ENCODE results near the gene GINS2.

Gene GINS2

GRCh38 chr16:85673529-85674417 is 15.0 kb downstream of the GINS2 start:
- FAIRE-seq (no peak), DNase-seq (ENCODE audit: extremely low spot score, insufficient read length, low read depth) (no peak)

DNA sequence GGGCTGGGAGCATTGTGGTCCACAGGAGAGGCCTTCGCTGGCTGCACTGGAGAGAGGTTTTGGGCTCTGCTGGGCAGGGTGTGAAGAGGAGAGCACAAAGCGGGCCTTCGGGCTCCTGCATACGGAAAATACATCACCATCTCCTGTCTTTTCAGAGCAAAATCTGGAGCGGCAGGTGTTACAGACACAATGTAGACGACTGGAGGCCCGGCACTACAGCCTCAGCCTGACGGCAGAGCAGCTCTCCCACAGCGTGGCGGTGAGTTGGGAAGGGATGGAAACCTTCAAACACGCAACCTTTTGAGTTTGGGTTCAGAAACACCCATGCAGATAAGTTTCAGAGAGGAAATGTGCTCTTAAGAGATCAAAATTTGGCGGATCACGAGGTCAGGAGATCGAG is 17.9 kb downstream of the GINS2 start:
- no peak for FAIRE-seq
- no peak for DNase-seq (ENCODE audit: extremely low spot score, insufficient read length, low read depth)

- no peak for DNase-seq (ENCODE audit: extremely low spot score, insufficient read length, low read depth)
- no peak for FAIRE-seq
Measured at GRCh38 chr16:85668676-85669424, 19.9 kb downstream of the GINS2 start.

- FAIRE-seq (no peak), DNase-seq (ENCODE audit: extremely low spot score, insufficient read length, low read depth) (no peak)
Measured at GRCh38 chr16:85667841-85668413, 20.8 kb downstream of the GINS2 start.

GRCh38 chr16:85667261-85667660 is 21.5 kb downstream of the GINS2 start:
- no peak for FAIRE-seq
- DNase-seq (ENCODE audit: extremely low spot score, insufficient read length, low read depth): no peak

DNA sequence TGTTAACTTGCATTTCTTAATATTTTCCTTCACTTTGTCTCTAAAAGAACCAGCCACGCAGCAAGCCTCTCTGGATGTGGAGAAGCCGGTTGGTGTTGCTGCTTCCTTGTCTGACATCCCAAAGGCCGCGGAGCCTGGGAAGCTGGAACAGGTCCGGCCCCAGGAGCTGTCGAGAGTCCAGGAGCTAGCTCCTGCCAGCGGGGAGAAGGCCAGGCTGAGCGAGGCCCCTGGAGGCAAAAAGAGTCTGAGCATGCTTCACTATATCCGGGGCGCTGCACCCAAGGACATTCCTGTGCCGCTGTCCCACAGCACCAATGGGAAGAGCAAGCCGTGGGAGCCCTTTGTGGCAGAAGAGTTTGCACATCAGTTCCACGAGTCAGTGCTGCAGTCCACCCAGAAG is 22.8 kb downstream of the GINS2 start:
- DNase-seq (ENCODE audit: extremely low spot score, insufficient read length, low read depth) (no peak), FAIRE-seq (no peak)

- FAIRE-seq: no peak
Measured at GRCh38 chr16:85665373-85665740, 23.4 kb downstream of the GINS2 start.

DNA sequence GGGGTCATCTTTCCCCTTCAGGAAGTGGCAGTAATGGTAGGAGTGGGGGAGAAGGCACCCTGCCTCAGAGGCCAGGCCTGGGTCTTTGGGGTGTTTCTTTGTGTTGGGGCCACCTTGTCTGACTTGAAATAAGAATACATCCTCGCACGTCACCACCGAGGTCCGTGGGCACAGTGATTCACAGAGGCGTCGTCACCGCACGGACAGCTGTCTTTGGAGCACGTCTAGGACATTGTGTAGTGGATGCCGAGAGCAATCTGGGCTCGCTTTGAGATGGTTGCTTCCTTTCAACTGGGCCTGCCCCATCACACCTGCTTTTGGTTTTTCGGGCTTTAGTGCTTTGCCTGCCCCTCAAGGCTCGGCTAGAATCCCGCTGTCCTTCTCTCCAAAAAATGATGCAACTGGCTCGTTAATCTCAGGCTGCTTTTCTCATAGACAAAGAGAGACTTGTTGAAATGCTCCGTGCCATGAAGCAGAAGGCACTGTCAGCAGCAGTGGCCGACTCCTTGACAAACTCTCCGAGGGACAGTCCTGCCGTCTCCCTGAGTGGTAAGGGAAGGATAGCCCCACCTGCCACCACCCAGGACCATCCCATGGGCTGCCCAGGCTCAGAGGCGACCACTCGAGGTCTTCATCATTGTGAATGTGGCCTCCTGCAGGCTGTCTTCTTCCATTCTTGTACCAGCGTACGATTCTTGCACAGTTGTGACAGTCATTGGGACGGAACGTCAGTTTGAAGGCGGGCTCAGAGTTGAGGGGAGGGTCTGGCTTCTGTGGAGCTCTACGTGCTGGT is 24.0 kb downstream of the GINS2 start:
- FAIRE-seq (no peak), DNase-seq (ENCODE audit: extremely low spot score, insufficient read length, low read depth) (no peak)

More at GRCh38 chr16:85665373-85665740, 23.4 kb downstream of the GINS2 start:
- no peak for DNase-seq (ENCODE audit: extremely low spot score, insufficient read length, low read depth)

GRCh38 chr16:85663891-85664321 is 24.8 kb downstream of the GINS2 start:
- DNase-seq (ENCODE audit: extremely low spot score, insufficient read length, low read depth) (no peak), FAIRE-seq (no peak)

- no peak for FAIRE-seq
- DNase-seq (ENCODE audit: extremely low spot score, insufficient read length, low read depth): no peak
Measured at GRCh38 chr16:85662976-85663830, 25.6 kb downstream of the GINS2 start.

- FAIRE-seq: no peak
- no peak for DNase-seq (ENCODE audit: extremely low spot score, insufficient read length, low read depth)
Measured at GRCh38 chr16:85662482-85662812, 26.3 kb downstream of the GINS2 start.

GRCh38 chr16:85661740-85662481 is 26.8 kb downstream of the GINS2 start:
- DNase-seq (ENCODE audit: extremely low spot score, insufficient read length, low read depth) (no peak), FAIRE-seq (no peak)

- DNase-seq (ENCODE audit: extremely low spot score, insufficient read length, low read depth) (no peak), FAIRE-seq (no peak)
Measured at GRCh38 chr16:85660843-85661739, 27.7 kb downstream of the GINS2 start.

- DNase-seq (ENCODE audit: extremely low spot score, insufficient read length, low read depth) (peak; percentile 69), FAIRE-seq (peak; percentile 74)
Measured at GRCh38 chr16:85659805-85660511, 28.8 kb downstream of the GINS2 start.

- FAIRE-seq: no peak
- no peak for DNase-seq (ENCODE audit: extremely low spot score, insufficient read length, low read depth)
Measured at GRCh38 chr16:85659336-85659735, 29.4 kb downstream of the GINS2 start.

DNA sequence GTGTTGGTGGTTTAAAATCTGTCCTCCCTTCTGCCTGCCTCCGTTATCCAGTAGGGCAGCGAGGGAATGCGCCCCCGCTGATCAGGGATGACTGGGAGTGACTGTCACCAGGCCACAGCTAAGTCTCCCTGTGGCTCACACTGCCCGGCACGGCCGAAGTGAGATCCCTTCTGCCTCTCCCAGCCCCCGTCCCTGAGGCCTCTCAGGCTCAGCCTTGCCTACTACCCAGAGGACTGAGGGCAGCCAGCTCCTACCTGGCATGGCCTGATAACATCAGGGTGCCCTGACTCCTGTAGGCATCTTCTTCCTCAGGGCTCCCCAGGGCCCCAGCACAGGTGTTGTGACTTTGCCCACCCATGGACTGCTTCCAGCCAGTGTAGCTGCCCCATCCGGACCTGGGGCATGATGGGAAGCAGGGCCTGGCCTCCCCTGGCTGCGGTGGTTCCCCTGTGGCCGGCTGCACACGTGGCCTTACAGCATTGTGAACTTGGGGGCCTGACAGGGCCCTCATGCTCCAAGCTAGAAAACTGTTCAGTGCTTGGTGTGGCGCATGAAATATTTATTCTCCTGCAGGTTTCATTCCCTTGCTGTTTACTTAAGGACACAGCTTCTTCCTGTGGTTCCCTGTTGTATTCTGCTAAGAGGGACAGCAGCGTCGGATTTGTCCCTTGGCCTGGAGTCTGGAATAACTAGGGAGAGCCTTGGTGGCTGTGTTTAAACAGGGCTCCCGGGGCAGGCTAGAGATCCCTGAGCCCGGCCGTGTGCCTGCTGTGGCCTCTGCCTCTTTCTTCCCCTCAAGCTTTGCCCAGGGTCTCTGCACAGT is 30.0 kb downstream of the GINS2 start:
- FAIRE-seq: no peak
- DNase-seq (ENCODE audit: extremely low spot score, insufficient read length, low read depth): no peak

All from GM18507 (cell line).